Esophagus (tissue), 2 donors: ENCODE measurements around the gene DRC7. TPM values are rescaled to one million over a fixed set of nuclear protein-coding genes. Genes with fewer than 3 reads are reported as not detected.
"Not testable (repeated sequence)": the region's sequence is repeated elsewhere in the genome, so short reads cannot be mapped to it uniquely, and the experiment has no call there.

Source experiments
- H3K27ac ChIP-seq, 2 donors: one replicate each; pipeline ENCODE4 v1.5.1; 2013; ENCODE audit warnings: low read depth in 2 of 2, mild to moderate bottlenecking in 2 of 2, inconsistent platforms in 1 of 2, low read length in 1 of 2, moderate library complexity in 1 of 2
- H3K27me3 ChIP-seq, 2 donors: one replicate each; pipeline ENCODE4 v1.6.1; 2013; ENCODE audit warnings: low read length in 2 of 2, control low read depth in 1 of 2, mild to moderate bottlenecking in 1 of 2; ENCODE audit not compliant: insufficient read depth in 2 of 2, control insufficient read depth in 1 of 2
- H3K36me3 ChIP-seq, 2 donors: one replicate each; pipeline ENCODE4 v1.6.1; 2013; ENCODE audit warnings: low read length in 1 of 2; ENCODE audit not compliant: control insufficient read depth in 2 of 2, insufficient read depth in 2 of 2
- H3K4me1 ChIP-seq, 2 donors: one replicate each; pipeline ENCODE4 v1.6.1; 2013; ENCODE audit warnings: low read length in 1 of 2; ENCODE audit not compliant: control insufficient read depth in 2 of 2, insufficient read depth in 2 of 2
- H3K4me3 ChIP-seq, 2 donors: one replicate each; pipeline ENCODE4 v1.5.1; 2013; ENCODE audit warnings: low read length in 2 of 2, mild to moderate bottlenecking in 2 of 2, low read depth in 1 of 2, moderate library complexity in 1 of 2
- H3K9me3 ChIP-seq, 2 donors: one replicate each; pipeline ENCODE4 v1.6.1; 2013; ENCODE audit warnings: mild to moderate bottlenecking in 2 of 2, low read depth in 1 of 2, low read length in 1 of 2, moderate library complexity in 1 of 2; ENCODE audit not compliant: control insufficient read depth in 2 of 2, insufficient read depth in 1 of 2
- WGBS, 2 donors: extraction: QIAGEN DNeasy Blood & Tissue Kit; methylation state at CpG; one replicate each; pipeline ENCODE4 v1.1.7; 2013; 5-methylcytosine and 5-hydroxymethylcytosine counted together
- polyA plus RNA-seq, 2 donors: library from polyadenylated mRNA; stranded (reverse); fragments of 200-250 nt; gene quantifications; one replicate each; pipeline ENCODE4 v1.2.3, GENCODE V29; 2013
- donor health status: healthy with polysubstance abuse.
- donor health status: Bipolar disorder and iron deficiency.

The DRC7 gene
- polyA plus RNA-seq, 2 donors: not detected

- no peaks in the 10 kb centered on the region for H3K27me3 ChIP-seq
- WGBS, 2 donors: 90 to 96% methylated on average over 12 of the region's 12 CpGs
- H3K4me1 ChIP-seq: no peaks in the 10 kb centered on the region
- H3K4me3 ChIP-seq: no peak overlapping the region
- no peak overlapping the region for H3K27ac ChIP-seq
- peaks cover 0 to 26% of the 10 kb centered on the region in 2 donors for H3K36me3 ChIP-seq
- H3K9me3 ChIP-seq: no peaks in the 10 kb centered on the region
These were observed 80.2 kb downstream of the DRC7 start for GRCh38 chr16:57774705-57775285.

GRCh38 chr16:57775661-57776469 is 81.3 kb downstream of the DRC7 start:
- H3K9me3 ChIP-seq: no peaks in the 10 kb centered on the region
- H3K4me1 ChIP-seq: no peaks in the 10 kb centered on the region
- peaks cover 0 to 18% of the 10 kb centered on the region in 2 donors for H3K36me3 ChIP-seq
- H3K4me3 ChIP-seq: no peak overlapping the region
- H3K27me3 ChIP-seq: no peaks in the 10 kb centered on the region
- no peak overlapping the region for H3K27ac ChIP-seq
- 68 to 69% methylated on average over 23 of the region's 23 CpGs for WGBS, 2 donors

- no peak overlapping the region for H3K4me3 ChIP-seq
- no peaks in the 10 kb centered on the region for H3K4me1 ChIP-seq
- H3K9me3 ChIP-seq: no peaks in the 10 kb centered on the region
- no peaks in the 10 kb centered on the region for H3K27me3 ChIP-seq
- 91 to 94% methylated on average over 5 of the region's 5 CpGs for WGBS, 2 donors
- no peak overlapping the region for H3K27ac ChIP-seq
- H3K36me3 ChIP-seq: peaks cover 0 to 8% of the 10 kb centered on the region in 2 donors
These were observed 84.1 kb downstream of the DRC7 start for GRCh38 chr16:57778658-57779057.

GRCh38 chr16:57779836-57780235 is 85.2 kb downstream of the DRC7 start:
- not testable (repeated sequence) for H3K27me3 ChIP-seq, H3K36me3 ChIP-seq, H3K9me3 ChIP-seq, H3K27ac ChIP-seq, H3K4me1 ChIP-seq, H3K4me3 ChIP-seq
- WGBS, 2 donors: 85% methylated on average over 5 of the region's 5 CpGs

GRCh38 chr16:57781349-57781740 is 86.7 kb downstream of the DRC7 start:
- 84 to 100% methylated on average over 1 of the region's 1 CpG for WGBS, 2 donors
- H3K9me3 ChIP-seq: no peaks in the 10 kb centered on the region
- no peak overlapping the region for H3K4me3 ChIP-seq
- no peaks in the 10 kb centered on the region for H3K4me1 ChIP-seq
- H3K36me3 ChIP-seq: peaks cover 0 to 3% of the 10 kb centered on the region in 2 donors
- no peak overlapping the region for H3K27ac ChIP-seq
- H3K27me3 ChIP-seq: no peaks in the 10 kb centered on the region

Other genes with a start within 250 kb of the DRC7 start
- 10 to 100 TPM; 11.7 to 31.6 TPM for gene CIAPIN1, start 247.4 kb upstream of the DRC7 start, polyA plus RNA-seq
- gene COQ9, start 247.3 kb upstream of the DRC7 start, polyA plus RNA-seq: 10 to 100 TPM; 56.1 to 70.3 TPM
- gene POLR2C, start 232.1 kb upstream of the DRC7 start, polyA plus RNA-seq: 10 to 100 TPM; 18.5 to 34.0 TPM
- 10 to 100 TPM; 27.6 to 33.7 TPM for gene DOK4, start 208.3 kb upstream of the DRC7 start, polyA plus RNA-seq
- gene CCDC102A, start 158.2 kb upstream of the DRC7 start, polyA plus RNA-seq: 1 to 10 TPM; 2.6 TPM
- gene ADGRG5, start 152.2 kb upstream of the DRC7 start, polyA plus RNA-seq: under 1 TPM; 0.49 to 0.85 TPM
- gene ADGRG1, start 66.2 kb upstream of the DRC7 start, polyA plus RNA-seq: 10 to 100 TPM; 30.9 to 31.1 TPM
- under 1 TPM; 0.31 to 0.72 TPM for gene ADGRG3, start 26.5 kb upstream of the DRC7 start, polyA plus RNA-seq
- gene KATNB1, start 41.0 kb downstream of the DRC7 start, polyA plus RNA-seq: 10 to 100 TPM; 10.5 to 16.5 TPM
- 10 to 100 TPM; 21.9 to 65.1 TPM for gene KIFC3, start 107.7 kb downstream of the DRC7 start, polyA plus RNA-seq